Esophagus squamous epithelium (tissue), 5 donors: Measurements from ENCODE around the gene CD1E. TPM values are rescaled to one million over a fixed set of nuclear protein-coding genes. Genes with fewer than 3 reads are reported as not detected.

Experiments
- DNase-seq: peaks from one replicate; lab custom pipeline; 2025; lab: John Stamatoyannopoulos, UW
- H3K27ac ChIP-seq, 4 donors: fragments of 200-600 bp; sonication (generic); one replicate each; pipeline ENCODE4 v1.5.1; 2016 to 2019; ENCODE audit warnings: mild to moderate bottlenecking in 1 of 4
- H3K27me3 ChIP-seq, 4 donors: fragments of 200-600 bp; sonication (generic); 1 replicate in 3 of 4; 2 replicates in 1 of 4; pipeline versions ENCODE4 v1.5.1 to v1.6.0; 2017 to 2021; ENCODE audit warnings: antibody characterized with exemption in 1 of 4
- H3K36me3 ChIP-seq, 3 donors: fragments of 200-600 bp; sonication (generic); one replicate each; pipeline ENCODE4 v1.5.1; 2016 to 2019
- H3K4me1 ChIP-seq, 3 donors: fragments of 200-600 bp; sonication (generic); one replicate each; pipeline ENCODE4 v1.5.1; 2017 to 2019
- H3K4me3 ChIP-seq, 4 donors: fragments of 200-600 bp; sonication (generic); 1 replicate in 3 of 4; 2 replicates in 1 of 4; pipeline ENCODE4 v1.5.1; 2016 to 2019; ENCODE audit warnings: mild to moderate bottlenecking in 2 of 4, moderate library complexity in 1 of 4
- H3K9me3 ChIP-seq, 3 donors: fragments of 200-600 bp; sonication (generic); one replicate each; pipeline ENCODE4 v1.5.1; 2016 to 2019
- CTCF ChIP-seq, 6 experiments: fragments of 450-650 bp in 4 of 6; fragments of 200-600 bp in 2 of 6; sonication (generic) in 2 of 6; IDR thresholded peaks; one replicate each; pipeline ENCODE4 v1.5.1; 2016 to 2019; ENCODE audit warnings: antibody characterized with exemption in 6 of 6, mild to moderate bottlenecking in 4 of 6, moderate library complexity in 4 of 6
- POLR2A ChIP-seq, 4 donors: fragments of 450-650 bp; IDR thresholded peaks; one replicate each; pipeline ENCODE4 v1.6.1; 2017; ENCODE audit warnings: antibody characterized with exemption in 4 of 4, mild to moderate bottlenecking in 4 of 4, moderate library complexity in 3 of 4
- WGBS, 2 donors: methylation state at CpG; one replicate each; pipeline ENCODE4 v1.1.5; 2018; 5-methylcytosine and 5-hydroxymethylcytosine counted together
- intact Hi-C: fragments of 100-400 bp; cut with DNase I; formaldehyde crosslinking; loops from one replicate; pipeline ENCODE4 v1.15.0; 2022
- total RNA-seq, 4 donors: library from RNA; depleted of rRNA; stranded (reverse); fragments of >200 nt; gene quantifications; one replicate each; pipeline ENCODE4 v1.1.0, GENCODE V29; 2016
- donor health status: DM: yes; HTN: yes; CAD: no.

Gene CD1E
- total RNA-seq, result 1 to 10 TPM in 2 of 4 donors, under 1 TPM in 1, not detected in 1; 0.99 to 5.7 (median 3.8) TPM

GRCh38 chr1:158353303-158354075 lies at the start of gene CD1E:
Gene CD1E (plus strand): TSS chr1:158353894. CDS start chr1:158353989, 95 bp downstream.
- Histone ChIP-seq H3K36me3 (no peaks in the 10 kb centered on the region), H3K4me1 (no peaks in the 10 kb centered on the region), H3K27ac (no peak within 1 kb of the TSS), H3K9me3 (no peaks in the 10 kb centered on the region), H3K27me3 (no peaks in the 10 kb centered on the region), H3K4me3 (no peak within 1 kb of the TSS)
- no peak for TF ChIP-seq CTCF (IDR thresholded peaks at IDR 0.05)
- TF ChIP-seq POLR2A (IDR thresholded peaks at IDR 0.05), result no peak
- no peak for DNase-seq
- intact Hi-C loops, result no loop called here
- 18 to 35% methylated on average over 6 of the region's 6 CpGs for WGBS, 2 donors

GRCh38 chr1:158310623-158311022 lies 43.1 kb upstream of the CD1E start:
- H3K4me1 ChIP-seq, result no peaks in the 10 kb centered on the region
- H3K27me3 ChIP-seq, result no peaks in the 10 kb centered on the region
- WGBS, 2 donors, result 68 to 84% methylated on average over 1 of the region's 1 CpG
- intact Hi-C loops, result no loop called here
- no peaks in the 10 kb centered on the region for H3K36me3 ChIP-seq
- no peak for DNase-seq
- H3K4me3 ChIP-seq, result no peak overlapping the region
- H3K27ac ChIP-seq, result no peak overlapping the region
- peaks cover 0 to 18% (median 4%) of the 10 kb centered on the region in 3 donors for H3K9me3 ChIP-seq
- no peak for TF ChIP-seq POLR2A (IDR thresholded peaks at IDR 0.05)
- no peak for TF ChIP-seq CTCF (IDR thresholded peaks at IDR 0.05)

DNA sequence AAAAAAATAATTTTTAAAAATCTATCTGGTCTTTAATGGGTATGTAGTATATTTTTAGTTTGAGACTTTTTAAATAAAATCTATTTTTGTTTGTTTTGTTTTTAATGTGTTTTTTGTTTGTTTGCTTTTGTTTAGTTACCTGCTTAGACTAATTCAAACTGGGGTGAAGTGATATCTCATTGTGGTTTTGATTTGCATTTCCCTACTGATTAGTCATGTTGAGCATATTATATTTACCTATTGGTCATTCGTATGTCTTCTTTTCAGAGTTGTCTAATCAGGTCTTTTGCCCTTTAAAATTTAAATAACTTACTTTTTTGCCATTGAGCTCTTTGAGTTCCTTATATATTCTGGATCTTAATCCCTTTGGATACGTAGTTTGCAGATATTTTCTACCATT lies 42.6 kb upstream of the CD1E start:
- Histone ChIP-seq H3K4me3 (no peak overlapping the region), H3K4me1 (no peaks in the 10 kb centered on the region), H3K36me3 (no peaks in the 10 kb centered on the region), H3K27ac (no peak overlapping the region), H3K9me3 (peaks cover 0 to 18% (median 4%) of the 10 kb centered on the region in 3 donors), H3K27me3 (no peaks in the 10 kb centered on the region)
- TF ChIP-seq CTCF (IDR thresholded peaks at IDR 0.05) (no peak), POLR2A (IDR thresholded peaks at IDR 0.05) (no peak)
- WGBS, 2 donors, result 62% methylated on average over 2 of the region's 2 CpGs
- no peak for DNase-seq
- intact Hi-C loops, result no loop called here

DNA sequence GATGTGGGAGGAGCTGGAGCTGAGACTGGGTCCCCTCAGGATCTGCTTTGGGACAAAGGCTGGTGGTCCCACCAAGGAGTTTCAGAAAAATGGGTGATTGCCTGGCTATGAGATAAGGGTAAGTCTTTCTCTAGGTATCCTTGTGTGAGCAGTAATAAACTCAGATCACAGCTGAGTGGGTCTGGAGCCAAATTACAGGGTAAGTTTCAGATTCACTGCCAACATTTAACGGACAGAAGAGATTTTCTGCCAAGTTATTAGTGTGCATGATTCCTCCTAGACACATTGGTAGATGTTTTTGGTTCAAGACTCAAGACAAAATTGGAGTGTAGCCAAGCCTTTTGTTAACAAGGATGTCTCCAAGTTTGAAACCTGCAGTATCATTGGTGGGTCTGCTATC lies 29.8 kb upstream of the CD1E start:
- no peak overlapping the region for H3K27ac ChIP-seq

More for the DNA sequence above, 29.8 kb upstream of the CD1E start:
- no peaks in the 10 kb centered on the region for H3K36me3 ChIP-seq
- intact Hi-C loops, result no loop called here
- WGBS, 2 donors, result 55 to 60% methylated on average over 1 of the region's 1 CpG
- TF ChIP-seq CTCF (IDR thresholded peaks at IDR 0.05), result no peak
- no peak for TF ChIP-seq POLR2A (IDR thresholded peaks at IDR 0.05)
- H3K27me3 ChIP-seq, result no peaks in the 10 kb centered on the region
- DNase-seq, result no peak
- H3K4me3 ChIP-seq, result no peak overlapping the region
- H3K9me3 ChIP-seq, result peaks cover 0 to 6% (median 0%) of the 10 kb centered on the region in 3 donors
- H3K4me1 ChIP-seq, result no peaks in the 10 kb centered on the region
